ENCODE results near the gene JPH2.

The JPH2 gene

DNA sequence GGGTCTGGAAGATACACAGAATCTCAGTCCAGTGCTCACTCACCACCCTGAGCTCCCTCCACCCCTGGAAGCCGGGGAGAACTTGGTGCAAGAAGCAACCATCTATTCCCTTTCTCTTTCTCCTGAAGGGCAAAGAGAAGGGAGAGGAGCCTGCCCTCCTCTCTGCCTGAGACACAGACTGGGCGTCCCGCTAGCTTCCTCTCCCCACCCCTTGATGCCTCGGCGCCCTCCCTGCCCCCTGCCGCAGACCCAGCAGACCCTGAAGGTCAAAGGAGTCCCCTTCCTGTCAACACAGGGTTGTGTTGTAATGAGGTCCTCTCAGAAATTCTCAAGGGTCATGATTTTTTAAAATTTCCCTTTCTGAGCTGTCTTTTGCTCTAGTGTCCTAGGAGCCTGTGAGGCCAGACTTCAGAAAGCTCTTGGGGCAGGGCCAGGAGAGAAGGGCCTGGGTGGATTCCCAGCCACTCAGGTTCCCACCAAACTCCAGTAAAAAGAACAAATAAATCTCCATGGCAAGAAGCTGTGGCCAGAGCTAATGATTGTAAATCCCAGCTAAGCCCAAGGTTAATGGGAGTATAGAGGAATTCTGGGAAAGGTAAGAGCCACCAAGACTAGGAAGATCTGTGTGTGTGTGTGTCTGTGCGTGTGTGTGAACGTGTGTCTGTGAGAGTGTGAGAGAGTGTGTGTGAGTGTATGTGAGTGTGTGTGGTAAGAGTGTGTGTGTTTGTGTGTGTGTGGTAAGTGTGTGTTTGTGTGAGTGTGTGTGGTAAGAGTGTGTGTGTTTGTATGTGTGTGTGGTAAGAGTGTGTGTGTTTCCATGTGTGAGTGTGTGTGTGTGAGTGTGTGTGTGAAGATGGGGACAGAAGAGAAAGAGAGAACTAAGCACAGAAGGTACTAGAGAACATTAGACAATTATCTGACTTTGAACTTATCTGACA is 1.1 kb upstream of the JPH2 start:
- no peak for DNase-seq (ENCODE audit: low read depth)

DNA sequence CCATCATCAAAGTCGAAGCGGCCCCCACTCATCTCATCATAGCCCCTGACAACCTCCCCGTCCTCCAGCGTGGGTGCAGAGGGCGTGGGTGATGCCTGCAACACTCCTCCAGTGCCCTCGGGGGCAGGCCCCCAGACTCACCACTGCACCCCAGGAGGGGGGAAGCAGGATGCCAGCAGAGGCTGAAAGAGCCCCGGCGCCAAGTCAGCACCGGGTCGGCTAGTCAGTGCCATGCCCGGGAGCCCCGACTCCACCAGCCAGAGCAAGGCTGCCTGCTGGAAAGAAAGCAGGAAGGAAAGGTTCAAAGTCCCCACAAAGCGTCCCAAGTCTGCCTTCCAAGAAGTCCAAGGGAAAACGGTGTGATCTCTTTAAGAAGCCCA is 324 bp downstream of the JPH2 start:
- DNase-seq (ENCODE audit: low read depth), result no peak

DNA sequence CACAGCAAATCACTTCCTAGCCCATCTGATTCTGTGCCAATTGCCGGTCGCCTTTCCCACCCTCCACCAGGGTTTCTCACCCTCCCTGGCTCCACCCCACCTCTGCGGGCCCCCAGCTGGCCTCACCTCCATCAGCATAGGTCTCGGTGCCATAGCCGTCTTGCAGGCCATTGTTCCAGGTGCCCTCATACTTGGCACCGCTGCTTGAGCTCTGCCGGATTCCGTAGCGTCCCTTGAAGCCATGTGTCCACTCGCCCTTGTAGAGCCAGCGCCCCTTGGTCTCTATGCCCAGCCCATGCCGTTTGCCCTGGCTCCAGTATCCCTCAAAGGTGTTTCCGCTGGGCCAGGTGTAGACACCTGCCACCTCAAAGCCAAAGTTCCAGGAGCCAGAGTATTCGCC is 787 bp downstream of the JPH2 start:
- DNase-seq (ENCODE audit: low read depth), result no peak

DNA sequence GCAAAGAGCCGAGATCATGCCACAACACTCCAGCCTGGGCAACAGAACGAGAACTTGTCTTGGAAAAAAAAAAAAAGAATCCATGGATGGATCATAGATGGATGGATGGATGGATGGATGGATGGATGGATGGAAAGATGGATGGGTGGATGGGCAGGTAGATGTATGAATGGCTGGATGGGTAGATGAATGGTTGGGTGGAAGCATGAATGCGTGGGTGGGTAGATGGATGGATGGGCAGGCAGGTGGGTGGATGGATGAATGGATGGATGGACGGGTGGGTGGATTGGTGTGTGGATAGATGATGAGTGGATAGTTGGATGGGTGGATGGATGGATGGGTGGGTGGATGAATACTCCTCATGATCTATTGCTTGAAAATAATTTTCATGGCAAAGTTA is 1.4 kb downstream of the JPH2 start:
- DNase-seq (ENCODE audit: low read depth), result no peak

DNA sequence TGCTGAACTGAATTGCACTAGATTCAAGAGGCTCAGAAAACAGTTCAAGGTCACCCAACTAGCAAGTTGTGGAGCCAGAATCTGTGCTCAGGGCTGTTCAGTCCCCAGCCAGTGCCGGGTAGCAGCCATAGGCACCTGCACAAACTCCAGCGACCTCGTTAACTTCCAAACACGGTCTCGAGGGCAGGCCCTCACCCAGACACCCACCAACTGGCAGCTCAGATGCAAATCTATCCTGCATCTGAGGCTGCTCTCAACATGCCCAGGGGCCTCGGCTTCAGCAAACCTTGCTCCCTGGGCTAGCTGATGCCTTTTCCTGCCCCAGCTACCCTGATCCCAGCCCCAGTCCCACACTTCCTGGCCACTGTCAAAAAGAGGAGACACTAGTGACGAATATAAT is 3.7 kb downstream of the JPH2 start:
- DNase-seq (ENCODE audit: low read depth), result no peak

DNA sequence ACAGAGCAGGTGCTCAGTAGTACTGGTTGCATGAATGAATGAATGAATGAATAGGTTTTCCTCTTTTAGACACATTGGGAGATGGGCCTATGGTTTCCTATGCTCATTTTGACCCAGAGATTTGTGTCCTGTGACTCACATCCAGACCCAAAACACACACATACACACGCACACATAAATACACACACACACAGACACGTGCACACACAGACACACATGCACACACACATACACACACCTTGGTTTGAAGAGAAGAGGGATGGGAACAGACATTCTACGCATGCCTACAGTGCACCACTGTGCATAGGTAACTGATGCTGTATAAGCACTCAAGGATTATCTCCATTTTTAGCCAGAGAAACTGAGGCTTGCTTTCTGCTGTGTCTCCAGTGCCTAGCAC is 4.1 kb downstream of the JPH2 start:
- DNase-seq (ENCODE audit: low read depth), result no peak

DNA sequence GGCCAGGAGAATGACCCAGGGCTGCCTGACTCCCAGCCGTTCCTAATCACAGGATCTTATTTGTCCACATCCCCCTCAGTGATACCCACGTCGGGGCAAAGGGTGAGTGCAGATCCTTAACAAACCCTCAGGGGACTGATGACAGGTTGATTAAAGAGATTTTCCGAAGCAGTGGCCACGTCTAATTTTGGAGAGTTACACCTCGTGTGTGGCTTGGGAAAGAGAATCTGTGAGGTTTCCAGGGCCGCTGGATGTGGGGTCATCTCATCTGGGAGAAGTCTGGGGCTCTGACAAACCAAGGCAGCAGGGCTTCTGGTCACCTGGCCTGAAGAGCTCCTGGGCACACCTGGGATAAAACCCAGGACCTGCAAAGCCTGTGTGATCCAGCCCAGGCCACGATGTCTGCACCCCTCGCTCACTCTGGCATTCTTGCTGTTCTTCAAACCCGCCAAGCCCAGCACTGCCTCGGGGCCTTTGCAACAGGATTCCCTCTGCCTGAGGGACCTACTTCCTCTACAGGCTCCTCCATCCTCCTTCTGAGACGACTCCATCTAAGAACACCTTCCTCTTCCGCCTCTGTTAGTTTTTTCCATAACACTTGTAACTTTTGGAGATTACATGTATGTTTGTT is 4.7 kb downstream of the JPH2 start:
- no peak for DNase-seq (ENCODE audit: low read depth)

DNA sequence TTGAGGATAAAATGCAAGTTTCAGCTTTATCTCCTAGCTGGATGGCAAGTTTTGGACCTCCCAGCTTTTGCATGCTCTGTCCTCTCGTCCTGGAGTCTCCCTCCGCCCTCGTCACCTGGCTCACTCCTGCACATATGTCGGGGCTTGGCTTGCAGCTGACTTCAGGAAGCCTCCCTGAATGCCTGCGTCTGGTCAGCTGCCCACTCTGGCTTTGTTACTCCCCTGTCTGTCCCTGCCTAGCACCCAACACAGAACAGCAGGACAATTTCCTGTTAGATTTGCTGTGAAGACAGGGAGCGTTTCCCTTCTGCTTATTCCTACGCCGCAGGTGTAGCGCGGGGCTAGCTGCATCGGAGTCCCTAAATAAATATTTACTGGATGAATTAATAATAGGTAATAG is 5.4 kb downstream of the JPH2 start:
- no peak for DNase-seq (ENCODE audit: low read depth)

DNA sequence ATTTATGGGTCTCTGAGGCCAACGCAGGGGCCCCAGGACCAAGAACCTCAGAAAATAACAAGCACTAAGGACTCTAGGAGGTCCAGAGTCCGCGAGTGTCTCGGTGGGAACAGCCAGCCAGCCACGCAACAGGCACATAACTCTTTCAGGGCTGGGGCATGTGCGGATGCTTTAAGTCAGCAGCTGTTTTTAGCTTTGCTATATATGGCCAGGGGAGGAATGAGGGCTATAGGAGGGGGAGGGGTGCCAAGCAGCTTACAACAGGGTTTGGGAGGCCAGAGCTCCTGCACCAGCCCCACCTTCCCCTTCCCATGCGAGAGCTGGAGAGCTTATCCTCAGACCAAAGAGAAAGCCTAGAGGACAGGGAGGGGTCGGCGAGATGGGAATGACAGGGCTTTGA is 6.2 kb downstream of the JPH2 start:
- DNase-seq (ENCODE audit: low read depth), result no peak

DNA sequence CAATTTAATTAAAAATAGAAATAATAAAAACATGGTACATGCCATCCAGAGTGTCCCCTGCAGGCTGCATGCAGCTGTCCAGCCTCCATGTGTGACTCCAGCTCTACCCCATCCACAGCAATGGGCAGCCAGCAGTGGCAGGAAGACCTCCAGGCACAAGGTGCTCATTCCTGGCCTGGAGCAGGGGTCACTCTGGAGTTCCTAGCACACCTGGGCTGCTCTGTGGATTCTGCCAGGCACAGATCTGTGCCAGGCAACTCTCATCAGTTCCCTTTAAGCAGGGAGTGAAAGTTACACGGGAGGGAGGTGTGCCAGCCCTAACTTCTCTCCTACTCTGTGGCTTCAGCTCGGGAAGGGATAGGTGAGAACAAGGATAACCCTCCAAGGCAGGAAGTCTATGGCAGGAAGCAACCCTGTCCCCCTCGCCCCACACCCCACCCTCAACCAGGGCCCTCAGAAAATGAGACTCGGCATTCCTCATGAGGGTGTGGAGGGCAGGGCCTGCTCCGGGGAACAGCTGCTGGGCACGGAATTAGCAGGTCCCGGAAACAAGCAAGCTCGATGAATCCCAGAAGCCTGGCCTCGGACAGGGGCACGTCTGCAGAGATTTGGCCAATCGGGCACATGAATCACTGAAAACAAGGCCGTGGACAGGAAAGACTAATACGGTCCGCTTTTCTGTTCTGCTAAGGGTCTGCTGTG is 10.0 kb downstream of the JPH2 start:
- no peak for DNase-seq (ENCODE audit: low read depth)

DNA sequence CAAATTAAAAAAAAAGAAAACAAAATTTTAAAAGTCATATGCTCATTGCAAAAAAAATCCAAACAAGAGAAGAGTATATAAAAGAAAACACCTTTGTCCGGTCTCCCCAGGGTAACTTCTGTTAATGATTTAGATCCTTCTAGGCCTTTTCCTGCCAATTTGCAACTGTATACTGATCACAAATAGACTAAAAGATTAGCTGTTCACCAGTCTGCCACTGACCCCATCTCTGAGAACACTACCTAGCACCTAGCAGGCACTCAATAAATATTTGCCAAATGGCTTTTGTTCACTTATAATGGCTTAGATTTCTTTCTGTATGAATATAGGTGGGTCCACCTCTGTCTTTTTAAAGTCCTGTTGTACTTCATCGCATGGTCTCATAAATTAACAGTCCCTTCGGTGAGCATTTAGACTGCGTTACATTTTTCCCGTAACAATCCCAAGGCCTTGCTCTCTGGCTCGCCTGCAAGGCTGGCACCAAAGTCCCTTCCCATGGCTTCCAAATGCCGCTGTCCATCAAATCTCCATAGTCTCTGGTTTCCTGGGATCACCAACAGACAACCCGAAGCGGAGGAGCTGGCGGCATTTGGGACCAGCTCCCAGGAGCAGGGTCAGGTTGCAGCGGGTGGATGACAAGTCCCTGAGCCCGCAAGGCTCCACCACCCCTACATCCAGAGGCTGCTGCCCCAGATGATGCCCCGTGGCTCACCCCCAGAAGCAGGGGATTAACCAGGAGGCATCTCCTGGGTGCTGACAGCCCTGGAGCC is 11.8 kb downstream of the JPH2 start:
- DNase-seq (ENCODE audit: low read depth), result no peak

DNA sequence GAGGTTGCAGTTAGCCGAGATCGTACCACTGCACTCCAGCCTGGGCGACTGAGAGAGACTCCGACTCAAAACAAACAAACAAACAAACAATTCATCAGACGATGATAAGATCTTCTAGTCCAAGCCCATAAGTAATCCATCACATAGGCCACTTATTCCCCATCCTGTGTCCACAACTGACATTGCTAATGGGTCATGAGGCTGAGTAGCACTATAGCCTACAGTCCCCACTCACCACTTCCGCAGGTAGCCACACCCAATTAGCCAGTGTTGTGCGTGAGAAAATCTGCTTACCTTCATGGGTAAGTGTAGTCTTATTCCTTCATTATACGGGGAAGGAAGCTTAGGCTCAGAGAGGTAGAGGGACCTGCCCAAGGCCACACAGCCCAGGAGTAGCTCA is 13.1 kb downstream of the JPH2 start:
- DNase-seq (ENCODE audit: low read depth), result no peak

DNA sequence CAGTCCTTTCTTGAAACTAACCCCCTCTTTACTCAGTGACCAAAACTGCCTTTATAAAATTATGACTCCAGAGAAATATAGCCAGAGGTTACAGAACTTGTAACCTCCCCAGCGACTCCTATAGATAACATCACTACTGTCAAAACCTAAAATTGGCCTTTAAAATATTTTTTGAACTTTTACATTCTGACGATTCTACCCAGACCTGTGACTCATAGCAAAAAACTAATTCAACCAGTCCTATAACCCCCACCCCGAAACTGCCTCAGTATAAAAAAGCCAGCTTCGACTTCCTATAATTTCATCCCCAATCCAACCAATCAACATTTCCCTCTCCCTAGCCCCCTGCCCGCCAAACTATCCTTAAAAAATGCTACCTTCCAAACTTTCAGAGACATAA is 13.9 kb downstream of the JPH2 start:
- DNase-seq (ENCODE audit: low read depth), result no peak

DNA sequence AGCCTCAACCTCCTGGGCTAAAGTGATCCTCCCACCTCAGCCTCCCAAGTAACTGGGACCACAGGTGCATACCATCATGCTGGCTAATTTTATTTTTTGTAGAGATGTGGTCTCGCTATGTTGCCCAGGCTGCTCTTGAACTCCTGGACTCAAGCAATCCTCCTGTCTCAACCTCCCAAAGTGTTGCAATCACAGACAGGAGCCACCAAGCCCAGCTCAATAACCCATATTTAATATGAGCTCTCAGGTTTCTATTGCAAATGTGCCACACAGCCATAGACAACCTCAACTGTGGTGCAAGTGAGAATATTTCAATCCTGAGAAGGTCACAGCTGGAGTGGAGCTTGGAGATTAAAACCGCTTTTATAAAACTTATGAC is 14.4 kb downstream of the JPH2 start:
- no peak for DNase-seq (ENCODE audit: low read depth)

DNA sequence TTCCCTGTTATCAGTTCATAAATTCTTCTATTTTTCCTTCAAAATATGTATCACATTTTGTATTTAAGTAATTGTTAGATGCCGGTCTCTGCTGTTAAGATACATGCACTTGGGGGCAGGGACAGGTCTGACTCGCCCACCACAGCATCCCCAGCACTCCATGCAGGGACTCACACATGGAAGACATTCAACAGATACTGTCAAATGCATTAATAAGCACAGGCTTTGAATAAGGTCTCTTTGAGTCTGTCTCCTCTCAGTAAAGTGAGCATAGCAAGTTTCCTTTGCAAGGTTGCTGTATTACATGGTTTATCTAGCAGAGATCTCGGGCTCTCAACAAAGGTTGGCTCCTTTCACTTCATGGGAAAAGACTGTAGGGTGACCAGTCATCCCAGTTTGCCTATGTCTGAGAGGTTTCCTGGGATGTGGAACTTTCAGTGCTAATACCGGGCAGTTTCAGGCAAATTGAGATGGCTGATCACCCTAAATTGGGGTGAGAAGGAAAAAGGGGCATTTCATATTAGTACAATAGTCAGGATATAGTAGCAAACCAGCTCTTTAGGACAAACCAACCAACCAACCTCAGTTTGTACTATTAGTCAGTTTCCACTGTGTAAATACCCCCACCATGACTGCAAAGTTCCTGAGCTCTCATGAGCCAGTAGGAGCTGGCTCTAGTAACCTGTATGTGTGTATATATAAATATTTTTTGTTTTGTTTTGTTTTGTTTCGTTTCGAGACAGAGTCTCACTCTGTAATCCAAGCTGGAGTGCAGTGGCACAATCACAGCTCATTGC is 15.0 kb downstream of the JPH2 start:
- DNase-seq (ENCODE audit: low read depth), result no peak

DNA sequence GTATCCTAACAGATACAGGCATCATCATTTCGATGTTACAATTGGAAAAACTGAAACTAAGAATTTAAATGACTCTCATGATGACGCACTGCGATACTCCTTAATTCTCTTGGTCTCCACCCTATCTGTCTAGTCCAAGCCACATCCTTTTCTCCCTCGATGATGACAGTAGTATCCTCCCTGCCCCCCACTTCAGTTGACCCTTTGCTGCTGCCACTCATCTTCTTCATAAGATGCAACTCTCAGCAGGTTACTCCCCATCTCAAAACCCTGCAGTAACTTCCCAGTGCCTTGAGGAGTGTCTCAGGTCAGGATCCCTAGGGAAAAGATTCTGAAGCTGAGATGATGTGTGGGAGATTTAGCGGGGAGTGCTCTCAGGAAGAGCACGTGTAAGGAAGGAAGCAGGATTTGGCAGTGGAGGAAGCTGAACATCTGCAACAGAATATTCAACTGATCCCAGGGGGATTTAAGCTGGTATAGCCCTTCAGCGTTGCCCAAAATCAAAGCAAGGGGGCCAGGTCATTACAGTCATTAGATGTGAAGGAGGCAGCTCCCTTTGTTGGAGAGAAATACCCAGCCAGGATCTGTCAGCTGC is 16.1 kb downstream of the JPH2 start:
- no peak for DNase-seq (ENCODE audit: low read depth)

DNA sequence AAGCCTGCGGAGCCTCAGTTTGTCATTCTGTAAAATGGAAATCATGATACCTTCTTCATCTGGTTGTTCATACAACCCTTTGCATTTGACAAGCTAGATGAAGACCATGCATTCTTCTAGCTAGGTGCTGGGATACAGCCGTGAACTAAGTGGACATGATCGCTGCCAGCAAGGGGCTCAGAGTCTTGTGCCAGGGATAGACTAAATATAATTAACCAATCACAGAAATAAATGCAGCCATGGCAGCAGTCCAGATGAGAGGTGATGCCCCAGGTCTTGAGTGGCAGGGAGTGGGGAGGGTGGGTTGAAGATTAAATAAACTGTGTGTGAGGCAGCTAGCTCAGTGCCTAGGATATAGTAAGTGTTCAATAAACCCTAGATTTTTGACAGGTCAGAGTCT is 19.3 kb downstream of the JPH2 start:
- DNase-seq (ENCODE audit: low read depth), result no peak

DNA sequence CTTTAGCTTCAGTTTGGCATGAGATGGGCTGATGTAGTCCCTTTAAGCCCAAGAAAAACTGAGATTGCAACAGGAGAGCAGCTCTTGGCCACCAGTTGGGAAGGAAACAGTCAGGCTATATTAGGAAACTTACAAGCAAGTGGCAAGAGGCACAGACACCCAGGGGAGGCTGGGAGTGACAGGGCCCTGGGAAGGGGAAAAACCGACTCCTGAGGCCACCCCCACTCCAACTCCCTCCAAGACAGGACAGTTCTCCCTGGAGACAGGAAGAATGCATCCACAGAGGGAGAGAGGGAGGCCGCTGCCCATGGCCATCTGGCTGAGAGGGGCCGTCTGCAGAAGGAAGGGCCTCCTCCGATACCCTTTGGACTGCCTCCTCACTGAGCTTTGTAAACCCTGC is 20.5 kb downstream of the JPH2 start:
- no peak for DNase-seq (ENCODE audit: low read depth)

DNA sequence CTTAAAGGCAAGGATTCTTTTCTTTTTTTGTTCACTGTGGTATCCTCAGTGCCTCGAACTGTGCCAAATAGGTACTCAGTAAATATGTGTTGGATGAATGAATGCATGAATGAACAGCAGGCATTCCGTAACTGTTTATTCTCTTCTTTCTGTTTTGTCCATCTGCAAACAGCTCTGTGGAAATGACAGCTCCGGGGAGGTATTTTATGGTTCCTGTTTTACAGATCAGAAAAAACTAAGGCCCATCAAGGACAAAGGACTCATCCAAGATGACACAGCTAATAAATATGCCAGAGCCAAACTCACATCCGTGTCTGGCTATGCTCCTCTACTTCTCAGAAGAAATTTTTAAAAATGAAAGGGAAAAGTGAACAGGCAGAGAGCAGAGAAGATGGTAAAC is 21.0 kb downstream of the JPH2 start:
- DNase-seq (ENCODE audit: low read depth), result no peak

DNA sequence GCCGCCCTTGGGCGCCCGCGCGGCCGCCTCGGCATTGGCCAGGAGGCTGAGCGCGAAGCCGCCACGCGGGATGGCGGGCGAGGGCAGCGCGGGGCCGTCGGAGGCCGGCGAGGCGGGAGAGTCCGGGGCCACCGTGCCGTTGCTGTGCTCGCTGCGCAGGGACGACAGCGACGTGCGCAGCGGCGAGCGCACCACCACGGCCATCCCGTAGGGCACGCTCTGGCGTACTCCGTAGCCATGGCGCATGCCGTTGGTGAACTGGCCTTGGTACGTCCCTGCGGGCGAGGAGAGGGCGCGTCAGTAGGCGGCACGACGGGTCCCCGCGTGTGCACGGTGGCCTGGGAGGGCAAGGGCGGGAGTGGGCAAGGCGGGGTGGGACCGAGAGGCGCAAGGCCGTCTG is 26.9 kb downstream of the JPH2 start:
- DNase-seq (ENCODE audit: low read depth), result no peak

DNA sequence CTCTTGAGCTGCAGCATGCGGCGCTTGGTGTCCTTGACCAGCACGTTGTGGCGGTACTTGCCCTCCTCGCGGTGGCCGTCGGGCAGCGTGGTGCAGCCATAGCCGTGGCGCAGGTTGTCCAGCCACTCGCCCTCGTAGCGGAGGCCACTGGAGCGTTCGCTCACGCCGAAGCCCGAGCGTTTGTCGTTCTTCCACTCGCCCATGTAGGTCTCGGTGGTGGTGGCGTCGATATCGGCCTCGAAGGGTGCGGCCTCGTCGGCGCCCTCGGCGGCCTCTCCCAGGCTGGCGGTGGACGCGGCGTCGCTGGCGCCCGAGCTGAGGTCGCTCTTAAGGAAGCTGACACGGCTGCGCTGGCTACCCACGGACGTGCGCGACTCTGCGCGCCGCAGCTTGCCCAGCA is 27.3 kb downstream of the JPH2 start:
- DNase-seq (ENCODE audit: low read depth), result no peak

Measured in stromal cell of bone marrow (primary cell).